ENCODE measurements around the gene FRMD4A. TPM values are rescaled to one million over a fixed set of nuclear protein-coding genes. Genes with fewer than 3 reads are reported as not detected.

Gene FRMD4A
- total and polyA plus RNA-seq, 2 experiments from 2014 or later = 11.9 to 17.5 TPM

- Histone ChIP-seq H4K20me1 (ENCODE audit: insufficient read depth) (no peaks in the 10 kb centered on the region), H3K27ac (peak overlapping the region; percentile 67), H3K27me3 (replicated peaks; ENCODE audit: insufficient read depth) (no peaks in the 10 kb centered on the region), H3K9me2 (ENCODE audit: insufficient read depth) (no peaks in the 10 kb centered on the region), H3K79me2 (ENCODE audit: insufficient read depth) (no peaks in the 10 kb centered on the region), H3K4me1 (ENCODE audit: insufficient read depth) (peaks cover 68% of the 10 kb centered on the region), H3K4me2 (ENCODE audit: unreplicated experiment) (peak overlapping the region; percentile 30), H3F3A (ENCODE audit: insufficient read depth) (peaks cover 72% of the 10 kb centered on the region), H3K36me3 (ENCODE audit: low read depth) (no peaks in the 10 kb centered on the region), H3K4me3 (no peak overlapping the region), H3K9ac (no peak overlapping the region), H3K9me3 (ENCODE audit: low read depth) (no peaks in the 10 kb centered on the region), H2AFZ (no peak overlapping the region)
- no peak for TF ChIP-seq EZH2 (IDR thresholded peaks at IDR 0.05; ENCODE audit: insufficient read depth, poor library complexity, severe bottlenecking)
- no peak for TF ChIP-seq EZH2phosphoT487 (IDR thresholded peaks at IDR 0.05; ENCODE audit: insufficient read depth, low read depth)
- no peak for DNase-seq
- 89 to 95% methylated on average over 5 of the region's 5 CpGs for WGBS, 2 experiments (ENCODE audit: low coverage in 1 of 2, low lambda C conversion rate in 2 of 2, missing lambda C conversion rate in 2 of 2)
- in situ Hi-C loops (cut with MboI) = no loop called here
Measured at GRCh38 chr10:13715100-13715499, 615.6 kb downstream of the FRMD4A start.

GRCh38 chr10:13712837-13713581 lies 617.7 kb downstream of the FRMD4A start:
- Histone ChIP-seq H3K4me3 (peak overlapping the region; percentile 7; the same call in 1 of the 2 replicates), H3K4me2 (ENCODE audit: unreplicated experiment) (peak overlapping the region; percentile 63), H3K4me1 (ENCODE audit: insufficient read depth) (peaks cover 61% of the 10 kb centered on the region), H3F3A (ENCODE audit: insufficient read depth) (peaks cover 64% of the 10 kb centered on the region), H3K9me2 (ENCODE audit: insufficient read depth) (no peaks in the 10 kb centered on the region), H2AFZ (no peak overlapping the region), H3K27me3 (replicated peaks; ENCODE audit: insufficient read depth) (no peaks in the 10 kb centered on the region), H3K79me2 (ENCODE audit: insufficient read depth) (no peaks in the 10 kb centered on the region; the same call in 1 of the 2 replicates), H3K9ac (peak overlapping the region; percentile 32), H4K20me1 (ENCODE audit: insufficient read depth) (no peaks in the 10 kb centered on the region), H3K9me3 (ENCODE audit: low read depth) (no peaks in the 10 kb centered on the region), H3K36me3 (ENCODE audit: low read depth) (no peaks in the 10 kb centered on the region), H3K27ac (peak overlapping the region; percentile 77)
- DNase-seq = peak; percentile 98
- TF ChIP-seq EZH2phosphoT487 (IDR thresholded peaks at IDR 0.05; ENCODE audit: insufficient read depth, low read depth) (no peak), EZH2 (IDR thresholded peaks at IDR 0.05; ENCODE audit: insufficient read depth, poor library complexity, severe bottlenecking) (no peak)
- 11 to 12% methylated on average over 6 of the region's 6 CpGs for WGBS, 2 experiments (ENCODE audit: low coverage in 1 of 2, low lambda C conversion rate in 2 of 2, missing lambda C conversion rate in 2 of 2)
- in situ Hi-C loops (cut with MboI) = no loop called here

GRCh38 chr10:13712476-13712836 lies 618.3 kb downstream of the FRMD4A start:
- in situ Hi-C loops (cut with MboI) = no loop called here
- Histone ChIP-seq H3K27ac (peak overlapping the region; percentile 72), H3K4me3 (no peak overlapping the region), H4K20me1 (ENCODE audit: insufficient read depth) (no peaks in the 10 kb centered on the region), H3K9me2 (ENCODE audit: insufficient read depth) (no peaks in the 10 kb centered on the region), H3K9me3 (ENCODE audit: low read depth) (no peaks in the 10 kb centered on the region), H3K4me1 (ENCODE audit: insufficient read depth) (peaks cover 60% of the 10 kb centered on the region), H3K36me3 (ENCODE audit: low read depth) (no peaks in the 10 kb centered on the region), H3K4me2 (ENCODE audit: unreplicated experiment) (peak overlapping the region; percentile 32), H3K27me3 (replicated peaks; ENCODE audit: insufficient read depth) (no peaks in the 10 kb centered on the region), H3K9ac (0 out of 2 replicates have a peak overlapping the region, but pooled peaks have one; percentile 27), H3K79me2 (ENCODE audit: insufficient read depth) (no peaks in the 10 kb centered on the region; the same call in 1 of the 2 replicates), H3F3A (ENCODE audit: insufficient read depth) (peaks cover 61% of the 10 kb centered on the region), H2AFZ (no peak overlapping the region)
- TF ChIP-seq EZH2 (IDR thresholded peaks at IDR 0.05; ENCODE audit: insufficient read depth, poor library complexity, severe bottlenecking) (no peak), EZH2phosphoT487 (IDR thresholded peaks at IDR 0.05; ENCODE audit: insufficient read depth, low read depth) (no peak)
- DNase-seq = no peak
- 92 to 96% methylated on average over 4 of the region's 4 CpGs for WGBS, 2 experiments (ENCODE audit: low coverage in 1 of 2, low lambda C conversion rate in 2 of 2, missing lambda C conversion rate in 2 of 2)

- Histone ChIP-seq H3F3A (ENCODE audit: insufficient read depth) (peaks cover 58% of the 10 kb centered on the region), H3K9me3 (ENCODE audit: low read depth) (no peaks in the 10 kb centered on the region), H2AFZ (no peak overlapping the region), H3K36me3 (ENCODE audit: low read depth) (no peaks in the 10 kb centered on the region), H3K4me1 (ENCODE audit: insufficient read depth) (peaks cover 50% of the 10 kb centered on the region), H3K9me2 (ENCODE audit: insufficient read depth) (no peaks in the 10 kb centered on the region), H4K20me1 (ENCODE audit: insufficient read depth) (no peaks in the 10 kb centered on the region), H3K9ac (no peak overlapping the region), H3K27ac (no peak overlapping the region), H3K4me3 (no peak overlapping the region), H3K27me3 (replicated peaks; ENCODE audit: insufficient read depth) (no peaks in the 10 kb centered on the region), H3K79me2 (ENCODE audit: insufficient read depth) (peaks cover 11% of the 10 kb centered on the region), H3K4me2 (ENCODE audit: unreplicated experiment) (no peak overlapping the region)
- WGBS, 2 experiments (ENCODE audit: low coverage in 1 of 2, low lambda C conversion rate in 2 of 2, missing lambda C conversion rate in 2 of 2) = 97% methylated on average over 9 of the region's 9 CpGs
- DNase-seq = no peak
- TF ChIP-seq EZH2 (IDR thresholded peaks at IDR 0.05; ENCODE audit: insufficient read depth, poor library complexity, severe bottlenecking) = no peak
- no peak for TF ChIP-seq EZH2phosphoT487 (IDR thresholded peaks at IDR 0.05; ENCODE audit: insufficient read depth, low read depth)
- in situ Hi-C loops (cut with MboI) = no loop called here
Measured at GRCh38 chr10:13711291-13711690, 619.4 kb downstream of the FRMD4A start.
